ENCODE data around the gene CD37.
"Not testable (repeated sequence)": the region's sequence is repeated elsewhere in the genome, so short reads cannot be mapped to it uniquely, and the experiment has no call there.

Gene CD37

DNA sequence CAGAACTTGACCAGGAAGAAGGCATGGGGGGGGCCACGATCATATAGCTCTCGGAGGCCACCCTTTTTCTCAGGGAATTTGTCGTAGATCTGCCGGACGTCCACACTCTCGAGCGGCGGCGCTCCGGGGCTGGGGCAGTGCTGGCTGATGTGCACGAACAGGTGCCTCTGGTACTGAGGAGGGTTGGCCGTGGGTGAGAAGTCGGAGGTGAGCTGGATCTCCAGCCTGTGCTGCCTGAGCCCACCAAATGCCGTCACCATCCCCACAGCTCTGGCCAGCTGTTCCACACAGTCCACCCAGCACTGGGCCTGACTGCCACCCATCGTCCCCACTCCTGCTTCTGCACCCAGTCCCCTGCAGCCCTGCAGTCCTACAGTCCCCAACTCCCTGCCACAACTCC is 12.0 kb downstream of the CD37 start:
- DNase-seq (ENCODE audit: low read depth), result no peak

DNA sequence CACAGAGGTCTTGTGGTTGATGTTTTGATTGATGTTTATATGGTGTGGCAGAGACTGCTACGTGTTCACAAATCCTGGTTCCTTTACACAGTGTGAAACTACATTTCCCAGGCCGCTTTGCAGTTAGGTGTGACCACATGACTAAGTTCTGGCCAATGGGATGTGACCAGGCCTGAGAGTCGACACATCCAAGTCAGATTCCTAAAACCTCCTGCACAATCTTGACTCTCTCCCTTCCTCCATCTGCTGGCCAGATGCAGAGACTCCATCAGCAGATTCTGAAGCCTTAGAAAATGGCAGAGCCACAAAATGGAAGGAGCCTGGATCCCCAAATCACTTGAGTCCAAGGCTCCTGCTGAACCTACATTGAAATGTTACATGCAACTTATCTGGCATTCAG is 12.6 kb downstream of the CD37 start:
- DNase-seq (ENCODE audit: low read depth), result no peak

DNA sequence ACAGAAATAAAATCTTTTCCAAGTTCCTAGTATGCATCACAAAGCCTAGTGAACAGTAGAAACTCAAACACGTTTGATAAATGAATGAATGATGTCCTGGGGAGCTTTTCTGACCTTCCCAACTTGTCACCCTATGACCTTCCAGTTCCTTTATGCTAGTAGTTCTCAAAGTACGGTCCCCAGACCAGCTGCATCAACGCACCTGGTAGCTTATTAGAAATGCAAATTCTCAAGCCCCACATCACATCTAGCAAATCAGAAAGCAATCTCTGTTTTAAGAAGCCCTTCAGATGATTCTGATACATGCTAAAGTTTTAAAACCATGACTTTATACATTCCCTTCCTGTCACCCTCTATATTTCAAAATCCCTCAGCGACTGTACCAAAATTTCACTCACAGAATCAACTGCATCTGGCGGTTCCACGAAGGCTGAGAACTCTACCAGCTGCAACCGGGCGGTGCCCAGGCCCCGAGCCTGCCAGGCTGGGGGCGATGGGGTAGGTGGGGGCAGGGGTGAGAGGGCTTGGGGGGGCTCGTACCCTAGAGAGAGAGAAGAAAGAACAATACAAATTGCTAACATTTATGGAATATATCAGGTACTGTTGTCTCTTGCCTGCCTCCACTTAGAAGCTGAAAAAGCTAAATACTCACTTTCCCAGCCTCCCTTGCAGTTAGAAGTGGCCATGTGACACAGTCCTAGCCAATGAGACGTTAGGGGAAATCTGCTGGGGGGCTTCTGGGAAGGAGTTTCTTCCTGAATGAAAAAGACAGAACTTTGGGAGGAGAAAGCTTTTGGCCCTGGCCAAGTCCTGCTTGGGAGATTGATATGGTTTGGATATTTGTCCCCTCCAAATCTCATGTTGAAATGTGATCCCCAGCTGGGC is 13.3 kb downstream of the CD37 start:
- DNase-seq (ENCODE audit: low read depth), result no peak

DNA sequence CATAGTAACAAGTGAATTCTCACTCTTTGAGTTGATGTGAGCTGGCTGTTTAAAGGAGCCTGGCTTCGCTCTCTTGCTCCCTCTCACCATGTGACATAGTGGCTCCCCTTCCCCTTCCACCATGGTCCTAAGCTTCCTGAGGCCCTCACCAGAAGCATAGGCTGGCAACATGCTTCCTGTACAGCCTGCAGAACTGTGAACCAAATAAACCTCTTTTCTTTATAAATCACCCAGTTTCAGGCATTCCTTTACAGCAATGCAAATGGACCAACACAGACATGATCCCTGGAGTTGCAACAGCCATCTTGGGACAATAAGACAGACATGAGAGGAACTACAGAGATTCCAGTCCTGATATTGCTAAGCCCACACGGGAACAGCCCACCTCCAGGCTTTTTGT is 14.4 kb downstream of the CD37 start:
- DNase-seq (ENCODE audit: low read depth), result no peak

DNA sequence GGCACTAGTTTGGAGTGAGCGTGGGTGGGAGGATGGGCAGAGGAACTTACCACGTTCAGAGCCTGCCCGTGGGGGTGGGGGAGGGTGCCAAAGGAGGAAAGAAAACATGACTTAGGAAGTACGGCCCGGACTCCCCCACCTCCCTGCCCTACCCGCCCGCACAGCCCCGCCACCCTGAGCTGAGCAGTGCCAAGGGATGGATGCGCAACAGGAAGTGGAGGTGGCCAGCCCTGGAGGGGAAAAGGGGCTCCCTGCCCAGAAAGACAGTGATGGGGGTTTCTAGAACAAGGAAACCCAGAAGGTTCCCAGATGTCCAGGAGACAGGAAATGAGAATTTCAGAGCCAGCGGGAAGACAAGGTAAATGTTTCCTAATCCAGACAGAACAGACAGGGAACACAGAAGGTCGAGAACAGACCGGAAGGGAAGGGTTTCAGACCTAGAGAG is 20.7 kb downstream of the CD37 start:
- DNase-seq (ENCODE audit: low read depth), result no peak

DNA sequence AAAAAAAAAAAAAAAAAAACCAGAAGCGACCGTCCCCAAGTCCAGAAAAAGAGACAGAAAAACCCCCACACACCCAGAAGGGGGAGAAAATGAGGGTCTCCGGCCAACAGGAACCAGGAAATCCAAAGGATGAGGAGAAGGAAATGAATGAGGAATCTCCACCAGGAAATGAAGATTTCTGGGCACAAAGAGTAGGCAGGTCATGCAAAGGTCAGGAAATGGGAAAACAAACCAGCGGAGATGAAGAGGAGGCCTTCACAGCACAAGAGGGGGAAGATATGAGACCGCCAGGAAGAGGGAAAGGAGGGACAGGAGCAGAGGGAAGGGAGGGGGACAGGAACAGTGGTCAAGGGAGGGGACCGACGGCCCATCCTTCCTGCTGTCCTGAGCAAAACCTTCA is 21.2 kb downstream of the CD37 start:
- no peak for DNase-seq (ENCODE audit: low read depth)

DNA sequence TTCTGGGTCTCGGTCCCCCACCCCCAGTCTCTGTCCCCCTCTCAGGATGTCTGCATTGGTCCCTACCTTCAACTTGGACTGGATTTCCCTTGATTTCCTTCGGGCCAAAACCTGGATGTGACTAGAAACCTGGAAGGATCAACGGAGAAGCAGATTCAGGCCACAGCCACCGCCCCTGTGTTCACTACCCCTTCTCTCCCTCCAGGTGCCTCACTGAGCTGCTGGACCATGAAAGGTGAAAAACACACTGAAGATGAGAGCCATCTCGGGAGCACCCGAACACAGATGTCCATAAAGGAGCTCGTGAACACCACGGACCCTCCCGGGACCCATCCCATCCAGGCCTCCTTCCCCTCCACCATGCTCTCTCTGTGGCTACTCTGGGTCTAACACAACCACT is 22.0 kb downstream of the CD37 start:
- DNase-seq (ENCODE audit: low read depth), result no peak

DNA sequence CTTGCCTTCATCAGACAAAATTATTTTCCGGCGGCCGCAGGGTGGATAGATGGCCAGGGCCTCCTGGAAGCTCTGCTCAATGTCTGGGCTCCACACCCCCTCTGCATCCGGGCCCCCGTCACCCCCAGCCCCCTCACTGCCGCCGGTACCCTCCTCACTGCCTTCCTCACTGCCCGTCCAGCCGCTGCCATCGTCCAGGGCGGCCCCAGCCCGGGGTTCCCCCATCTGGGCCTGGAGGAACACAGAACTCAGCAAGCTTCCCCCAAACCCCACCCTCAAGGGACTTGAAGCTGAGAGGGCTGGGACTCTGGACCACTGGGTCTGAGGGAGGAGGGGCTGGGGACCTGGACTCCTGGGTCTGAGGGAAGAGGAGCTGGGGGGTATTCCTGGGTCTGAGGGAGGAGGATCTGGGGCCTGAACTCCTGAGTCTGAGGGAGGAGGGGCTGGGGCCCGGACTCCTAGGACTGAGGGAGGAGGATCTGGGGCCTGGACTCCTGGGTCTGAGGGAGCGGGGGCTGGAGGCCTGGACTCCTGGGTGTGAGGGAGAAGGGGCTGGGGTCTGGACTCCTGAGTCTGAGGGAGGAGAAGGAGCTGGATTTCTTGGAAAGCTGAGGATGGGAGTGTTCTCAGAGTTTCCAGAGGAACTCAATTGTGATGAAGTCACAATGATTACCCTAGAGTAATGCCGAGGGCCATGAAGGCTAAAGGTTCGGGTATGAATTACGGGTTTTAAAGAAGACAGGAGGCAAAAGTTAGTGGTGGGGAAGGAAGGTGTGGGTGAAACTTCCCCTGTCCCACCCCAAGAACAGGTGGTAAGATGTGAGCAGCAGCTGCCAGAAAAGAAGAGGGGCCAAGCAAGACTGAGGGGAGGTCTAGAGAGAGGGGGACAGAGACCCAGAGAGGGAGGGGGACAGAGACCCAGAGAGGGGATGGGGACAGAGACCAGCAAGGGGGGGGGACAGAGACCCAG is 24.9 kb downstream of the CD37 start:
- DNase-seq (ENCODE audit: low read depth), result no peak

DNA sequence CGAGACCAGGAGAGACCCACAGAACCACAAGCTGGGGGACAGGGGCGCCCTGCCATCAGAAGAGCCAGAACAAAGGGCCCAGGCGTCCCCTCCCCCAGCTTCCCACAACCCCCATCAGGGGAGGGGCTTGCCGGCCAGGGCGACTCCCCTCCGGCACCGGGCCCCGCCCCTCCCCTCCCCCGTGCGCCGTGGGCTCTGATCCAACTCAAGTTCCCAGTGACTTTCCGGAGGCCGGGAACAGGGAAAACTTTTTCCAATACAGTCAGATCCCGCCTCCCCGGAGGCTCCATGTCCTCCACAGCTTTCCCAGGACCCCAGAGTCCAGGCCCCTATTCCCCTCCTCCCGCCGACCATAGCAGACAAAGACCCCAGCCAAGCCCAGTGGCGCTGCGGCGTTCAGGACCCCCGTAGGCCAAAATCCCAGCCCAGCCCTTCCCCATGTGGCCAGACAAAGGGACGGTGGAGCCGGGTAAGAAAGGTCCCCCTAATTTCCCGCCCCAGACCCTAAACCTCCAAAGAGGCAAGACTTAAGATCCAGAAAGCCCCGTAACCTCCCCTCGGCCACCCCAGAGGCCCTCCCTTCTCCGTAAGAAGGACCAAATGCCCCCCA is 26.3 kb downstream of the CD37 start:
- no peak for DNase-seq (ENCODE audit: low read depth)

DNA sequence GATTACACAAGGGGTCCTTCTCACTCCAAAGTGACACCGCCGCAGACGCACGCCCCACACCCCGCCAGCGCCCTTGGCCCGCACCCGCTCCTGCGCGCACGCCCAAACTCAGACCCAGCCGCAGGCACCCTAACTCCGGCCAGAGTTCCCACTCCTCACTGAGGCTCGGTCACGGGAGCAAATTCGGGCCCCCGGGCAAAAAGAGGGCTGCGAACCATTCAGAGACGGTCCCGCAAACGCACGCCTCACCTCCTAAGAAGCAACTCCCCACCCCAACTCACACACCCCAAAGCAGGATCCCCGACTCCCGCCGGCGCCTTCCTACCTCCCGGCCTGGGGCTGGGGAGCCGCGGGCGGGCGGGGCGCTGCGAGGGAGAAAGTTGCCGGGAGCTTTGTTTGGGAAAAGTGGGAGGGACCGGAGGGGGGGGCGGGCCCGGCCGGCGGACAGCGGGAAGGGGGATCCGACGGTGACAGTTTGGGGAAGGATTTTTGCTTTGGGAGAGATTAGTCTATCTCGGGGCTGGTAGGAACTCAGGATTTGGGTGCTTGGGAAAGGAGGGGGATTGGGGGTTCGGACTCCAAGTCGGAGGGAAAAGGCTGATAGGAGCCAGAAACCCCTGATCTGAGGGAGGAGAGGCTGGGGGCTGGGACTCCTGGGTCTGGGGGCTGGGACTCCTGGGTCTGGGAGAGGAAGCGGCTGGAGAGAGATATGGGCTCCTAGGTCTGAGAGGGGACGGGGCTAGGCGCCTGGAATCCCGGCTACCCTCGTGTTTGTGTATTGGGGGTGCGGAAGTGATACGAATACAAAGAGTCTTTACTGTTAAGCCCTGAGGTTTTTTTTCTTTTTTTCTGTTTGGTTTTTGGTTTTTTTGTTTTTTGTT is 27.1 kb downstream of the CD37 start, which contains the start of gene TEAD2:
Gene TEAD2, minus strand, starts transcription at position 369 of the 881 bp plus-strand sequence. CDS start 2,341 bp downstream, outside the sequence.
- DNase-seq (ENCODE audit: low read depth), result no peak

DNA sequence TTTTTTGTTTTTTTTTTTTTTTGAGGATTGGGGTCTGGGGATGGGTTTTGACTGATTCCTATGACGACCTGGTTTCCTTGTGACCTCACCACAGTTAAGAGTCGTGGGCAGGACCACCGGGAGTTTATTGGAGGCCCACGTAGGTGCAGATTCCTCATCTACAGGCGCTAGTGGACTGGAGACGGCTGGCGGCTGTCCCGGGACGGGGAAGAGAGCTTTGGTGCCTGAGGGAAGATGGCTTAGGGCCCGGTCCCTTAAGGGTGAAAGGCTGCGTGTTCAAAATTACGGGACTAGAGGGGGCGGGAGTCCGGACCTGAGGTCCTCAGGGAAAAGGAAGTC is 27.7 kb downstream of the CD37 start:
- no peak for DNase-seq (ENCODE audit: low read depth)

DNA sequence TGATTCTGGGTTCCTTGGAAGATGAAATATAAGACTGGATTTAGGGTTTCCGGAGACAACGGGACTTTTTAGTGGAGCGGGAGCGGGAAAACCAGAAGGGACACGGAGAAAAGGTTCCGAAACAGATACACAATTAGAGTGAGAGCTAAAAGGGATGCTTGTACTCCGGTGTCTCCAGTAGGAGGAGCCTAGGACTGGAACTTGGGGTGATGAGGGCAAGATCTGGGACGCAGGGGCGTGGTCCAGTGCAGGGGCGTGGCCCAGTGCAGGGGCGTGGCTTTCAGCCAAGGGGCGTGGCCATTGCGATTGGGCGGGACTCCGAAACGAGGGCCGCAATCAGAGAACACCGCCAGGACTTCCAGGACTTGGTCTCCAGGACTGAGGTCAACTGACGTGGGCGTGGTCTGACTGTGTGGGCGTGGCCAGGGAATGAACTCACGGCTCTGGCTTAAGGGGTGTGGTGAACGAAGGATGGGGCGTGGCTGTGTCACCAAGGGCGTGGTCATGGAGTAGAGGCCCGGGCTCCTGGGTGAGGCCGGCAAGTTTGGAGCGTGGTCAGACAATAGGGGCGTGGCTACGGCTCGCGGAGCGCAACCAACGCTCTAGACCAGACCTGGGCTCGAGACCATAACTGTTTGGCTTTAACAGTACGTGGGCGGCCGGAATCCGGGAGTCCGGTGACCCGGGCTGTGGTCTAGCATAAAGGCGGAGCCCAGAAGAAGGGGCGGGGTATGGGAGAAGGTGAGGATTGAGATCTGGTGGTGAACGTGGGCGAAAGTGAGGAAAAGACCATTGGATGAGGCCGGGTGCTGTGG is 28.3 kb downstream of the CD37 start, which contains the start of gene DKKL1:
Gene DKKL1, plus strand, starts transcription at position 610 of the 815 bp plus-strand sequence. Its CDS starts 122 bp downstream, at position 732.
- DNase-seq (ENCODE audit: low read depth), result peak; percentile 98

DNA sequence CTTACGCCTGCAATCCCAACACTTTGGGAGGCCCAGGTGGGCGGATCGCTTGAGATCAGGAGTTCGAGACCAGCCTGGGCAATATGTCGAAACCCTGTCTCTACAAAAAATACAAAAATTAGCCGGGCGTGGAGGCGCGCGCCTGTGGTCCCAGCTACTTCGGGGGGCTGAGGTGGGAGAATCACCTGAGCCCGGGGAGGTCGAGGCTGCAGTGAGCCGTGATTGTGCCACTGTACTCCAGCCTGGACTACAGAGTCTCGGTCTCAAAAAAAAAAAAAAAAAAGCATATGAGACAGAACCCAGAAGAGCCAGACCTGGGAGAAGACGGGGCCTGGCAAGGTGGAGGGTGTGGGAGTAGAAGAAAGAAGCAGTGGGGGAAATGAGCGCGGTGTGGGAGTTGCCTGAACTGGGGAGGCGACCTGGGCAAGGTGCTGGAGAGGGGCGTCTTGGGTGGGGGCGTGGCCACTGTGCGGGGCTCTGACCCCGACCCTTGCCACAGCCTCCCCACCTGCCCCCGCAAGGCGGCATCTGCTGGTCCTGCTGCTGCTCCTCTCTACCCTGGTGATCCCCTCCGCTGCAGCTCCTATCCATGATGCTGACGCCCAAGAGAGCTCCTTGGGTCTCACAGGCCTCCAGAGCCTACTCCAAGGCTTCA is 29.0 kb downstream of the CD37 start:
- no peak for DNase-seq (ENCODE audit: low read depth)

DNA sequence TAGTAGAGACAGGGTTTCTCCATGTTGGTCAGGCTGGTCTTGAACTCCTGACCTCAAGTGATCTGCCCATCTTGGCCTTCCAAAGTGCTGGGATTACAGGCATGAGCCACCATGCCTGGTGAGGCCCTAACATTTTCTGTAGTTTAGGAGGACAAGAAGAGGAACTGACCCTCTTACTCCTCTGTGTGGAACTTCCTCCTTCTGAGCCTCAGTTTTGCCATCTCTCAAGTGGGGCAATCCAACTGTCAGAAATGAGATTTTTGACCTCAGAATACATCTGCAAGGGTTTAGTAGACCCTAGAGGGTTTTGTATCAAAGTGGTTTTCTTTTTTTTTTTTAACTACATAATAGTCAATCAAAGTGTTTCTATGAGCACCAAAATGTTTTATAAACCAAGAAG is 30.9 kb downstream of the CD37 start:
- no peak for DNase-seq (ENCODE audit: low read depth)

DNA sequence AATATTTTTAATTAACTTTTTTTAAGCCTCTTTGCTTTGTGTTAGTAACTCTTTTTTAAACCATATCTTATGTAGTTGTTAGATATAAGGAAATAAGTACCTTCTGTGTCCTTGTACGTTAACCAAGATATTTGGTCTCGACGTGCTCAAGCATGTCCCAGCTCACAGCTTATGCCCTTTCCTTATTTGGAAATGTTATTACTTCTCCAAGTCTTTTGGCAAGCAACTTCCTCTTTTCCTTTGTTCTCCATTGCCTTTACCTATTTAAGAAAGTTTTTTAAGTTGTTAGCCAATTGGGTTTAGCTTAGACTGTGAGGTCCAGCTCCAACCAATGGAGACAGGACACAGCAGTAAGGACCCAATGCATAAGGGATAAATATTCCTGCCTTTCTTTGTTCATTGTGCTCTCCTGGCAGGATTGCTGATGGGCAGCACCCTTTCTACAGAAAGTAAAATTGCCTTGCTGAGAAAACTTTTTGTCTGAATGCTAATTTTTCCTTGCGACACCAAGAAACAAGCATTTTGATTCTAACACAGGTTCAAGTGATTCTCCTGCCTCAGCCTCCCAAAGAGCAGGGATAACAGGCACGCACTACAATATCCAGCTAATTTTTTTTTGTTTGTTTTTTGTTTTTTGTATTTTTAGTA is 33.6 kb downstream of the CD37 start:
- no peak for DNase-seq (ENCODE audit: low read depth)

DNA sequence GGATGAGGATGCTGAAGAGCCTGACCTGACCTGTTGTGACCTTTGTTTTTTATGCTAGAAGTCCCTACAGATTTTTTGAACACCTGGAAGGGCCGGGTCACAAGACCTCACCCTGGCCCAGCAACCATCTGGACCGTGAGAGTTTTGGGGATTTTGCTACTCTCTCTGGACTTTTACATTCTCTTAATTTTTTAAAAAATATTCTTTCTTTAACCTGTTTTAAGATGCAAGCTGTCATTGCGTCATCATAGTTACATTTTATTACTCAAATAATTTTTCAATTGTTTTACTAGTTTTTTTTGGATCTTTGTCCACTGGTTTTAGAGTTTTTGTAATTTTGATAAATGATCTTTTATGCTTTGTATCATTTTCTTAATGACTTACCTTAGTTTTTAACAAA is 36.0 kb downstream of the CD37 start:
- DNase-seq (ENCODE audit: low read depth), result no peak

DNA sequence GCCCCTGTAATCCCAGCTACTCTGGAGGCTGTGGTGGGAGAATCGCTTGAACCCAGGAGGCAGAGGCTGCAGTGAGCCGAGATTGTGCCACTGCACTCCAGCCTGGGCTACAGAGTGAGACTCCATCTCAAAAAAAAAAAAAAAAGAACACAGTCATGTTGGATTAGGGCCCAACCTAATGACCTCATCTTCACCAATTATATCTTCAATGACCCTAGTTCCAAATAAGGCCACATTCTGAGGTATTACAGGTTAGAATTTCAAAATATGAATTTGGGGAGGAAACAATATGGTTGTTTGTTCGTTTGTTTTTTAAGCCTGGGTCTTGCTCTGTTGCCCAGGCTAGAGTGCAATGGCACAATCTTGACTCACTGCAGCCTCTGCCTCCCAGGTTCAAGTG is 38.0 kb downstream of the CD37 start:
- DNase-seq (ENCODE audit: low read depth), result not testable (repeated sequence)

DNA sequence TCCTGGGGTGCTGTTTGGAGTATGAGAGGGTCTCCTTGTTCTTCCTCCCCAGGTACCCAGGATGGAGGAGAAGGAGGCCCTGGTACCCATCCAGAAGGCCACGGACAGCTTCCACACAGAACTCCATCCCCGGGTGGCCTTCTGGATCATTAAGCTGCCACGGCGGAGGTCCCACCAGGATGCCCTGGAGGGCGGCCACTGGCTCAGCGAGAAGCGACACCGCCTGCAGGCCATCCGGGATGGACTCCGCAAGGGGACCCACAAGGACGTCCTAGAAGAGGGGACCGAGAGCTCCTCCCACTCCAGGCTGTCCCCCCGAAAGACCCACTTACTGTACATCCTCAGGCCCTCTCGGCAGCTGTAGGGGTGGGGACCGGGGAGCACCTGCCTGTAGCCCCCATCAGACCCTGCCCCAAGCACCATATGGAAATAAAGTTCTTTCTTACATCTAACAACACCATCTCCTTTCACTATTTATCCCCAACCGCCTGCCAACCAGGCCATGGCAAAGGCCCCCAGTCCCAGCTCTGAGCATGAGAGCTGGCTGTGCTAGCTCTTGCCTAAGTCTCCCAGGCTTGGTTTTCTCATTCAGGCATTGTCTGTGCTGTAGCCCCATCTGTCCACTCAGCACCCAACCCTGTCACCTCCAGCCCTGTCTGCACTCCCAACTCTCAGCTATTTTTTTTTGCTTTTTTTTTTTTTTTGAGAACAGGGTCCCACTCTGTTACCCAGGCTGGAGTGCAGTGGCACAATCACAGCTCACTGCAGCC is 39.6 kb downstream of the CD37 start:
- DNase-seq (ENCODE audit: low read depth), result no peak

DNA sequence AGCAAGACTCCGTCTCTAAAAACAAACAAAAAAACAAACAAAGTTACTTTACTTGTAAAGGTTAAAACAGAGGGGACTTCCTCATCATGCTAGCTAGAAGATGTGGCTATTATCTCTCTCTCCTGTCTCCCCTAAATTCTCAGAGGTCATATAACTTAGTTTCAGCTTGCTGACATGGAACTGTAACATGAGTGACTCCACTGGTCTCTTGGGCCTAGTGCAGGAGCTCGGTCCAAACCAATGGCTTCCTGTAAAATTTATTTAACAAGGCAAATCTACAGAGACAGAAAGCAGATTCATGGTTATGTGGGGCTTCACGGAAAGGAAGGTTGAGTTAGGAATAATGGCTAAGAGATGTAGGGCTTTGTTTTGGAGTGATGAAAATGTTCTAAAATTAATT is 43.3 kb downstream of the CD37 start:
- no peak for DNase-seq (ENCODE audit: low read depth)
